ENCODE results near the gene PLXNA4.

PLXNA4 gene

DNA sequence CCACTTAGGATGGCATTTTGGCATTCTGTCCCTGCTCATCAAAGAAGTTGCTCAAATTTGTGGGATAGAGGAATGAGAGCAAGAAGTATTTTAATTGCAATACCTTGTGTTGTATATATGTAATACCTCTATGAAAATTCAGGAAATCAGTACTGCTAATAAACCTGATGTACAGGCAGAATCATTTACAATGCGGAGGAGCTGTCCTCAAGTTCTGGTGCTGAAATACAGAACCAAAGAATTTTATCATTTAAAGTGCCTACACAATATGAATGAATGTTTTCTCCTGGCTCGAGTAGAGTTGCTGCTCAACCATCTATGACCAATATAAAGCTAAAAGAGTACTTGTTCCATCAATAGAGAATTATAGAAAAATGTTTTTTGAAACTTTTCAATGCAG is 305.8 kb downstream of the PLXNA4 start:
- no peak overlapping the region for H3K4me3 ChIP-seq (ENCODE audit: low read depth, low read length)
- TF ChIP-seq, protein P1, sequence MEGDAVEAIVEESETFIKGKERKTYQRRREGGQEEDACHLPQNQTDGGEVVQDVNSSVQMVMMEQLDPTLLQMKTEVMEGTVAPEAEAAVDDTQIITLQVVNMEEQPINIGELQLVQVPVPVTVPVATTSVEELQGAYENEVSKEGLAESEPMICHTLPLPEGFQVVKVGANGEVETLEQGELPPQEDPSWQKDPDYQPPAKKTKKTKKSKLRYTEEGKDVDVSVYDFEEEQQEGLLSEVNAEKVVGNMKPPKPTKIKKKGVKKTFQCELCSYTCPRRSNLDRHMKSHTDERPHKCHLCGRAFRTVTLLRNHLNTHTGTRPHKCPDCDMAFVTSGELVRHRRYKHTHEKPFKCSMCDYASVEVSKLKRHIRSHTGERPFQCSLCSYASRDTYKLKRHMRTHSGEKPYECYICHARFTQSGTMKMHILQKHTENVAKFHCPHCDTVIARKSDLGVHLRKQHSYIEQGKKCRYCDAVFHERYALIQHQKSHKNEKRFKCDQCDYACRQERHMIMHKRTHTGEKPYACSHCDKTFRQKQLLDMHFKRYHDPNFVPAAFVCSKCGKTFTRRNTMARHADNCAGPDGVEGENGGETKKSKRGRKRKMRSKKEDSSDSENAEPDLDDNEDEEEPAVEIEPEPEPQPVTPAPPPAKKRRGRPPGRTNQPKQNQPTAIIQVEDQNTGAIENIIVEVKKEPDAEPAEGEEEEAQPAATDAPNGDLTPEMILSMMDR (IDR thresholded peaks at IDR 0.05; ENCODE audit: low read depth, low read length): no peak

DNA sequence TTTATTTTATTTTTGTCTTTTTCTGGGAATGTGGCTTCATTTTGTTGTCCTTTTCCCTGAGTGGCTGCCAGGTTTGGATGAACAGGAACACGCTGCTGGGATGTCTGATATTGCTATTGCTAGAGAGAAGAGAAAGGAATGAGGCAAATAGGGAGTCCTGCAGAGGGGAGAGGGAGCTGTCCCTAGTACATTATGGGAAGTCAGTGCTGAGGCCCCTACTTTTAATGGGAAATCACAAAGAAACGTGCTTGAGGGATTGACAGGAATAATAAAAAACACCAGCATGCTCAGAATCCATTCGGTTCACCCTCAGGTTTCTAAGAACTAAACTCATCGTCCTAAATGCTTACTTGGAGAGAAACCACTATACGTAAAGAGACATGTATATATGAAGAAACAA is 306.6 kb downstream of the PLXNA4 start:
- TF ChIP-seq, protein P1 (IDR thresholded peaks at IDR 0.05; ENCODE audit: low read depth, low read length): no peak
- H3K4me3 ChIP-seq (ENCODE audit: low read depth, low read length): no peak overlapping the region

DNA sequence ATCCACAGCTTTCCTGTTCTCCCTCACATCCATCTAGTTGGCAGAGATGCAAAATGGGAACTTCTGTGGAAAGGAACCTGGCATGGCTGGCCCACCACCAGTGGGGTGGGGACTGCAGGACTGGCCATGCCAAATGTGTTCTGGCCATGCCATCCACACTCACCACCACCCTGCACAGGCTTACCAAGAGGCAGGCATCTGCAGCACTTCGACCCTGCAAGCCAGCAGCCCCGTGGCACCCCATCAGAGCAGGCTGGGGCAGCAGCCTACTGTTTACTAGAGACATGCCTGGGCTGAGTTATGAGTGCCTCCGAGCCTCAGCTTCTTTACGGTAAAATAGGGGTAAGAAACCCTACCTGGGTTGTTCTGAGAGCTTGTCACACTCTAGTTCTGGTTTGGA is 313.1 kb downstream of the PLXNA4 start:
- no peak overlapping the region for H3K4me3 ChIP-seq (ENCODE audit: low read depth, low read length)
- TF ChIP-seq, protein P1 (IDR thresholded peaks at IDR 0.05; ENCODE audit: low read depth, low read length): no peak

DNA sequence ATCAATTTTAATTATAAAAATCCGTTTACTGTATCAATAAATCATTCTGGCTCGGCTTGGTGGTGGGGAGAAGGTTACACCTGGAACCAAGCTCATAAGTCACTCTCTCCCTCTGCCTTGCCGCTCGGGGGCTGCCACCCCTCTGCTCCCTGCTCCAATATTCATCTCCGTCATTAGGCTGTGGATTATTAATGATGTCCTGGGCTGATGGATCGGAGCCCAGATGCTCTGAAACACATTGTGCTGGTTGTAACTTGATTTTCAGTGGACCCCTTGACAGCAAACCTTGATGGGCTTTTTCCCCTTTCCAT is 314.2 kb downstream of the PLXNA4 start:
- TF ChIP-seq, protein P1 (IDR thresholded peaks at IDR 0.05; ENCODE audit: low read depth, low read length): no peak
- no peak overlapping the region for H3K4me3 ChIP-seq (ENCODE audit: low read depth, low read length)

DNA sequence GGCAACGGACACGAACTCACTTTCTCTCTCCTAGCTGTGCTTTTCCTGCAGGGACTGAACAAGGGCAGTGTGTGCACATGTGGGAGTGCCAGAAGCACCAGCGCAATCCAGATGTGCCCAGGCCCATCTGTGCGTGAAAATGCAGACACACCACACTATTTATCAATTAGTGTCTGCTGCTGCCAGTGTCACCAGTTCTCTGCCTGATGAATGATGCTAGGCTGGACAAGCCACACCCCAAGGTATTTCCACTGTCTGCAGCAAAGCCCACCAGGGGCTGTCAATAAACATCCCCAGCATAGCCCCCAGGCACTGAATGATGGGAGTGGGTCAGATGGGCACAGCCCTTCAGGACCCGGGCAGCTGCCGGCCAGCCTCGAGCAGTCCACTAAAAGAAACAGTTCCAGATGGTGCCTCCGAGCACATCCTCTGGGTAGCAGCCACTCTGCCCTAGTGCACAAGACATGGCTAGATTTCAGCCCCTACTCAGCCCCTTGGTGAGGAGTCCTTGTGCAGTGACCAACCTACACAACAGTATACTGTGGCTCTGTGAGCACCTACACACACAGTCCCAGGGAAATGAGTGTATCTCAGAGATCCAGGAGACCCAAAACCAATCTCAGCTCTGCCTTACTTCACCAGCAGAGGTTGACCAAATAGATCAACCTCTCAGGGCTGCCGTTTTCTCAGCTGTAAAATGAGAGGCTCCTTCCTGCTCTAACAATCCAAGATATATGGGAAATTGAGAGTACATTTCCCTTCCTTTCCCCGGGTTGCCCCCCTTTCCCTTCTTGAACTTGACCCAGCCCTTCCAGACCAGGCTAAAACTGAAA is 314.7 kb downstream of the PLXNA4 start:
- no peak overlapping the region for H3K4me3 ChIP-seq (ENCODE audit: low read depth, low read length)
- TF ChIP-seq, protein P1 (IDR thresholded peaks at IDR 0.05; ENCODE audit: low read depth, low read length): no peak

DNA sequence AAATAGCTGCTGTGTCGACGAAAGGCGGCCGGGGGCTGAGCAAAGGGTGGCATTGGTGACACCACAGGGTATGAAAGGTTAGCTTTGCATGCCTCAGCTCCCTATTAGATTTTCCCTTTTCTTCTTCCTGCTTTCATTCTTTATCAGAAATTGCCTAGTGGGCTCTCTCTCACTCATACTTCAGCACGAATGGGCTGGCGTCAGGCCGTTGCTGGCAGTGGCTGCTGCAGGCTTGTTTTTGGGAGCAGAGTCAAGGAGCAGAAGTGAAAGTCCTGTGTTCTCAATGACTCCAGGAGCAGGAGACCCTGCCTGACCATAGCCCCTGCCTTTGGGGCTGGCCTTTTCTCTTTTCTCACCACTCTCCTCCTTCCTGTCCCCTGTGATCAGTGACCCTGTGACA is 318.0 kb downstream of the PLXNA4 start:
- H3K4me3 ChIP-seq (ENCODE audit: low read depth, low read length): no peak overlapping the region
- TF ChIP-seq, protein P1 (IDR thresholded peaks at IDR 0.05; ENCODE audit: low read depth, low read length): no peak

DNA sequence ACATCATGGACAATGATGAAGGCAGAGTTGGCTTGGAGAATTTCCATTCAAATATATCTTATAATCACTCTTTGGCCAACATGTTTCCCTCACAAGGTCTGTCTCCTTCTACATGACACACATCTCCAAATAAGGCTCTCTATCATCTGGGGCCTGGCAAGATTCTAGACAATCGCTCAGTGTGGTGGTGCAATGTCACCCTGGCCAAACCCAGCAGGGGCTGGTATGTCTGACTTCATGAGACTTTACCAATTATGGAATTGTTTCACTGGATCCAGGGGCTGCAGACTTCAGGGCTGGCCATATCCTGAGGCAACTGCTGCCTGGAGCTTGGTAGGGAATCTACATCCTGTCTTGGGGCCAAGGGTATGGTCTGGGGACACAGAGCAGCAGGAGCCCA is 319.0 kb downstream of the PLXNA4 start:
- no peak overlapping the region for H3K4me3 ChIP-seq (ENCODE audit: low read depth, low read length)
- TF ChIP-seq, protein P1 (IDR thresholded peaks at IDR 0.05; ENCODE audit: low read depth, low read length): no peak

Data from WI38 (cell line).